KMS-11 (cell line): ENCODE data around the gene GBGT1.

Experiments used
- H2AFZ ChIP-seq: fragments of 200-600 bp; sonication (generic); 2 replicates; pipeline ENCODE4 v1.6.1; 2016; ENCODE audit warnings: antibody characterized with exemption, mixed run types, low read depth
- H3K27ac ChIP-seq: fragments of 200-600 bp; sonication (generic); 2 replicates; pipeline ENCODE4 v1.6.1; 2016; ENCODE audit warnings: mild to moderate bottlenecking, mixed run types
- H3K27me3 ChIP-seq: fragments of 200-600 bp; sonication (generic); 2 replicates; pipeline ENCODE4 v1.6.1; 2017; ENCODE audit warnings: mild to moderate bottlenecking, low read depth, mixed run types, moderate library complexity; ENCODE audit not compliant: insufficient read depth
- H3K36me3 ChIP-seq: fragments of 200-600 bp; sonication (generic); 2 replicates; pipeline ENCODE4 v1.6.1; 2017; ENCODE audit warnings: mild to moderate bottlenecking, mixed run types; ENCODE audit not compliant: insufficient read depth
- H3K4me1 ChIP-seq: fragments of 200-600 bp; sonication (generic); 2 replicates; pipeline ENCODE4 v1.6.1; 2016; ENCODE audit warnings: mild to moderate bottlenecking, low read depth, mixed run types; ENCODE audit not compliant: poor library complexity, severe bottlenecking
- H3K4me2 ChIP-seq: fragments of 200-600 bp; sonication (generic); 2 replicates; pipeline ENCODE4 v1.7.0; 2016; ENCODE audit warnings: mild to moderate bottlenecking, mixed run types
- H3K4me3 ChIP-seq: fragments of 200-600 bp; sonication (generic); IDR thresholded peaks from 2 replicates; pipeline ENCODE4 v1.6.1; 2017; ENCODE audit warnings: low read depth, low read length, mixed read lengths; ENCODE audit not compliant: insufficient read depth
- H3K79me2 ChIP-seq: fragments of 200-600 bp; sonication (generic); 2 replicates; pipeline ENCODE4 v1.6.1; 2016; ENCODE audit warnings: low read depth, mixed run types; ENCODE audit not compliant: insufficient read depth
- H3K9ac ChIP-seq: fragments of 200-600 bp; sonication (generic); 2 replicates; pipeline ENCODE4 v1.6.1; 2016; ENCODE audit warnings: mild to moderate bottlenecking, mixed run types
- H4K20me1 ChIP-seq: fragments of 200-600 bp; sonication (generic); 2 replicates; pipeline ENCODE4 v1.6.1; 2016; ENCODE audit warnings: mild to moderate bottlenecking, mixed run types; ENCODE audit not compliant: insufficient read depth
- TF ChIP-seq, protein P1 (sequence below): fragments of 200-600 bp; sonication (generic); conservative IDR thresholded peaks from 2 replicates; pipeline ENCODE4 v1.6.1; 2017; ENCODE audit warnings: low read depth, mild to moderate bottlenecking, antibody characterized with exemption, low read length, moderate library complexity, mixed read lengths

GBGT1 gene

GRCh38 chr9:133188006-133188842, 24.5 kb upstream of the GBGT1 start:
- Histone ChIP-seq H4K20me1 (no peaks in the 10 kb centered on the region), H3K4me3 (no peak overlapping the region), H3K79me2 (no peaks in the 10 kb centered on the region), H3K27me3 (peaks cover 62% of the 10 kb centered on the region), H3K27ac (no peak overlapping the region), H3K9ac (no peak overlapping the region), H3K4me1 (no peaks in the 10 kb centered on the region), H2AFZ (no peak overlapping the region), H3K4me2 (no peak overlapping the region), H3K36me3 (no peaks in the 10 kb centered on the region)
- TF ChIP-seq, protein P1, sequence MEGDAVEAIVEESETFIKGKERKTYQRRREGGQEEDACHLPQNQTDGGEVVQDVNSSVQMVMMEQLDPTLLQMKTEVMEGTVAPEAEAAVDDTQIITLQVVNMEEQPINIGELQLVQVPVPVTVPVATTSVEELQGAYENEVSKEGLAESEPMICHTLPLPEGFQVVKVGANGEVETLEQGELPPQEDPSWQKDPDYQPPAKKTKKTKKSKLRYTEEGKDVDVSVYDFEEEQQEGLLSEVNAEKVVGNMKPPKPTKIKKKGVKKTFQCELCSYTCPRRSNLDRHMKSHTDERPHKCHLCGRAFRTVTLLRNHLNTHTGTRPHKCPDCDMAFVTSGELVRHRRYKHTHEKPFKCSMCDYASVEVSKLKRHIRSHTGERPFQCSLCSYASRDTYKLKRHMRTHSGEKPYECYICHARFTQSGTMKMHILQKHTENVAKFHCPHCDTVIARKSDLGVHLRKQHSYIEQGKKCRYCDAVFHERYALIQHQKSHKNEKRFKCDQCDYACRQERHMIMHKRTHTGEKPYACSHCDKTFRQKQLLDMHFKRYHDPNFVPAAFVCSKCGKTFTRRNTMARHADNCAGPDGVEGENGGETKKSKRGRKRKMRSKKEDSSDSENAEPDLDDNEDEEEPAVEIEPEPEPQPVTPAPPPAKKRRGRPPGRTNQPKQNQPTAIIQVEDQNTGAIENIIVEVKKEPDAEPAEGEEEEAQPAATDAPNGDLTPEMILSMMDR, result no peak

DNA sequence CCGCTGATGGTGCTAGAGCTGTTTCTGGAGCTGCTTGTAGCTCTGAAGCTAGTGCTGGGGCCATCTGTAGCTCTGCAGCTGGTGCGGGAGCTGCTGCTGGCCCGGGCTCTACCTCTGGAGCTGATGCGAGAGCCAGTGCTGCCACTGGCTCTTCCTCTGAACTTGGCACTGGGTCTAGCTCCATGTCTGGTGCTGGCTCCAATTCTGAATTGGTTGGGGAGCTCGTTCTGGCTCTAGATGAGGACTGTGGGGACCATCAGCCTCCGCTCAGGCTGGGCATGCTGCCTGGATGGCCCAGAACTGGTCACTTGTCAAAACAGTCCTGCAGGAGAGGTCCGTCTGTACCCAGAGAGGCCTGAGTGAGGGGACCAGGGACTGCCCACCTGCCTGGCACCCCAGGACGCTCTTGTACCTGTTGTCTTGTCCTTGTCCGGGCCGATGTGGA, 23.9 kb upstream of the GBGT1 start:
- Histone ChIP-seq H4K20me1 (no peaks in the 10 kb centered on the region), H3K9ac (no peak overlapping the region), H3K36me3 (no peaks in the 10 kb centered on the region), H3K4me2 (no peak overlapping the region), H3K79me2 (no peaks in the 10 kb centered on the region), H3K4me3 (no peak overlapping the region), H3K27me3 (peaks cover 62% of the 10 kb centered on the region), H3K4me1 (no peaks in the 10 kb centered on the region), H3K27ac (no peak overlapping the region), H2AFZ (no peak overlapping the region)
- TF ChIP-seq, protein P1, result no peak

DNA sequence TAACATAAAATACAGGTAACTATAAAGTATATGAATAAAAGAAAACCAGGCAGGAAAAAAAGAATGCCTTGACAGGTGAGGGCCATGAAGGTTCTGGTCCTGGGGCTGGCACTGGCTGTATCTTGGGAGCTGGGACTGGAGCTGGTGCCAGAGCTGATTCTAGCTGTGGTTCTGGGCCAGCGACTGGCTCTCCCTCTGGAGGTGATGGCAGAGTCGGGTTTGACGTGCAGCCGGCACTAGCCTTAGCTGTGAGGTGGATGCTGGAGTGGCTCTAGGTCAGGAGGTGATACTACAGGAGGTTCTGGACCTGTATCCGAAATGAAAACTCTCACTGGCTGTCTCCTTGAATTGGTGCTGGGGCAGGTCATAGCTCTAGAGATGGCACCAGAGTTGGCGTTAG, 23.0 kb upstream of the GBGT1 start:
- Histone ChIP-seq H2AFZ (no peak overlapping the region), H3K79me2 (no peaks in the 10 kb centered on the region), H3K36me3 (no peaks in the 10 kb centered on the region), H3K27me3 (peaks cover 64% of the 10 kb centered on the region), H4K20me1 (no peaks in the 10 kb centered on the region), H3K4me3 (no peak overlapping the region), H3K4me1 (no peaks in the 10 kb centered on the region), H3K27ac (no peak overlapping the region), H3K4me2 (no peak overlapping the region), H3K9ac (no peak overlapping the region)
- TF ChIP-seq, protein P1, result no peak

DNA sequence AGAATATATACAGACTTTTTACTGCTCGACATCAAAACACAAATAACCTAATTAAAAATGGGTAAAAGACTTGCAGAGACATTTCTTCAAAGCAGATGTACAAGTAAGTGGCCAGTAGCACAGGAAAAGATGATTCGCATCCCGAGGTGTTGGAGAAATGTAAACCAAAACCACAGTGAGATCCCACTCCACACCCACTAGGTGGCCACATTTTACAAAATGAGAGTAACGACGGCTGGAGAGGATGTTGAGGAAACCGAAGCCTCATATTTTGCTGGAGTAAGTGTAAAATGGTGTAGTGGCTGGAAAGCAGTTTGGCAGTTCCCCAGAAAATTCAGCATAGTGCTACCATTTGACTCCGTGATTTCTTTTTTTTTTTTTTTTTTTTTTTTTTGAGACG, 21.3 kb upstream of the GBGT1 start:
- H3K4me2 ChIP-seq, result no peak overlapping the region

More for the DNA sequence above, 21.3 kb upstream of the GBGT1 start:
- no peak overlapping the region for H3K27ac ChIP-seq
- H2AFZ ChIP-seq, result no peak overlapping the region
- TF ChIP-seq, protein P1, result peak; percentile 43; the same call in 1 of the 2 replicates
- no peaks in the 10 kb centered on the region for H3K36me3 ChIP-seq
- H3K4me3 ChIP-seq, result no peak overlapping the region
- H3K4me1 ChIP-seq, result no peaks in the 10 kb centered on the region
- no peak overlapping the region for H3K9ac ChIP-seq
- H3K79me2 ChIP-seq, result no peaks in the 10 kb centered on the region
- peaks cover 78% of the 10 kb centered on the region for H3K27me3 ChIP-seq
- no peaks in the 10 kb centered on the region for H4K20me1 ChIP-seq
